Endothelial cell (in vitro differentiated cells): ENCODE measurements around the gene TWIST2. TPM values are rescaled to one million over a fixed set of nuclear protein-coding genes. Genes with fewer than 3 reads are reported as not detected.

Experiments used
- DNase-seq: peaks from one replicate; pipeline ENCODE4 v3.0.0; 2021; ENCODE audit warnings: low spot score
- H3K27ac Mint-ChIP-seq: one replicate; pipeline ENCODE4 v1.8.0; 2021; ENCODE audit warnings: mixed read lengths, inconsistent platforms; ENCODE audit not compliant: unreplicated experiment
- H3K27me3 Mint-ChIP-seq: one replicate; pipeline ENCODE4 v1.8.0; 2021; ENCODE audit warnings: mild to moderate bottlenecking, moderate library complexity, mixed read lengths, inconsistent platforms; ENCODE audit not compliant: unreplicated experiment
- H3K36me3 Mint-ChIP-seq: one replicate; pipeline ENCODE4 v1.8.0; 2021; ENCODE audit warnings: mild to moderate bottlenecking, low read depth, mixed read lengths, inconsistent platforms; ENCODE audit not compliant: unreplicated experiment
- H3K4me1 Mint-ChIP-seq: one replicate; pipeline ENCODE4 v1.8.0; 2021; ENCODE audit warnings: mild to moderate bottlenecking, mixed read lengths, inconsistent platforms; ENCODE audit not compliant: unreplicated experiment
- H3K4me3 Mint-ChIP-seq: one replicate; pipeline ENCODE4 v1.8.0; 2021; ENCODE audit warnings: mild to moderate bottlenecking, mixed read lengths, inconsistent platforms; ENCODE audit not compliant: unreplicated experiment
- H3K9me3 Mint-ChIP-seq: one replicate; pipeline ENCODE4 v1.8.0; 2021; ENCODE audit warnings: mixed read lengths, inconsistent platforms; ENCODE audit not compliant: unreplicated experiment
- CTCF ChIP-seq: fragments of 200-600 bp; sonication (generic); IDR thresholded peaks from one replicate; pipeline ENCODE4 v1.5.0; 2021; ENCODE audit warnings: antibody characterized with exemption; ENCODE audit not compliant: unreplicated experiment
- total RNA-seq: library from RNA; stranded (reverse); fragmentation: NEBNext Ultra II Directional; extraction: Animal tissue kit (Norgen Biotek cat#: 25700); gene quantifications from one replicate; pipeline ENCODE4 v1.2.1, GENCODE V29; 2021; ENCODE audit not compliant: unreplicated experiment

TWIST2 gene
- total RNA-seq, 1 donor from 2014 or later = not detected

DNA sequence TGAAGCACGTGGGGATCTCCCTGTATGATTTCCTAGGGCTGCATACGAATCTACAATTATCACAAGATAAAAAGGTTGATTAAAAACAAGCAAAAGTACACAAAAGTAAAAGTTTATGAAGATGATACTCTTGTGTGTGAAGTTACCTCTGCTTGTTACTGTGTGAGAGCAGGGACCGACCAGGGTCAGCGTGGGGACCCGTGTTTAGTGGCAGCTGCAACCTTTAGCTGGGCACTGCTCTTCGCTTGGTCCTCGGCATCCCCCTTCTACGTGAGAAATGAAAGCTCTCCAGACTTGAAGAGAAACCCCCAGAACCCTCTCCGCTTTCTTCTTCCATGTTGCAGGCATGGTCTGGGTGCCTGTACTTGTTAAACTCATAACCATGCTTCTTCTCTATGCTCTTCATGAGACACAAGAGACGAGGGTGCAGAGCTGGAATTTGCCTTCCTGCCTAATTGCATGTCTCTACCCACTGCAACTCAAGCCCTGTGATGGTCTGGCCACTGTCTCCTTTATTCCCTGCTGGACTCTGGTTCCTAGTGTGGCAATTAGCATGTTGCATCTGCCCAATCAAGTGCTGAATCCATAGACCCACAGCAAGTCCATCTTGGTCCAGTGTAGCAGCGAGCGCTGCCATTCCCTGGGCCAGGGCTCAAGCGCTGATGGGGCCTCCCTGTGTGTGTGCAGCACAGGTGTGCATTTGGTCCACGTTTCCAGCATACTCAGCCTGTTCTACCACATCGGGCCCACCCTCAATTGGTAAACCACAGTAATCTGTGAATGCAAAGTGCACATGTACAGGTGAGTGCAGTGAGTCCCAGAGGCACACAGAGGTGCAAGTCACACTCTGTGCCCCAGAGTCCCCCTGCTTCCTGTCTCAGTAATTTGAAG, 88.5 kb downstream of the TWIST2 start:
- Mint-ChIP-seq H3K36me3 (no peaks in the 10 kb centered on the region), H3K27ac (no peak overlapping the region), H3K27me3 (no peaks in the 10 kb centered on the region), H3K4me3 (no peak overlapping the region), H3K9me3 (no peaks in the 10 kb centered on the region), H3K4me1 (no peaks in the 10 kb centered on the region)
- no peak for DNase-seq
- no peak for TF ChIP-seq CTCF

DNA sequence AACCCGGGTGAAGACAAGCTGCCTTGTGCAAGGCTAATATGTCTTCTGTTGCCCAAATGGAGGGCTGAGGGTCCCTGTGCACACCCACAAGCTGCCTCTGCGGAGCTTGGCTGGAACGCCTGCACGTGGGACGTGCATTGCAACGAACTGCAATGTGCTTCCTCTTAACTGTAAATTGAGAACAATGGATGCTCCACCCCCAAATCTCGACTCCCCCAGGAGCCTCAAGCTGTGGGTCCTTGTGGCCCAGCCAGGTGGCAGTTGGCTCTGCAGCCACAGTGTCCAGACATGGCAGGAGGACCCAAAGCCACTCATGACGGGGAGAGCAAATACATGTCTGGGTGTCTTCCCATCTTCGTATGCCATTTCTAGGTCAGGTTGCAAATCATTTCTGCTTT, 90.1 kb downstream of the TWIST2 start:
- no peak for TF ChIP-seq CTCF
- Mint-ChIP-seq H3K4me3 (no peak overlapping the region), H3K4me1 (no peaks in the 10 kb centered on the region), H3K27me3 (no peaks in the 10 kb centered on the region), H3K27ac (no peak overlapping the region), H3K36me3 (no peaks in the 10 kb centered on the region), H3K9me3 (no peaks in the 10 kb centered on the region)
- DNase-seq = peak; percentile 0

- no peak for TF ChIP-seq CTCF
- Mint-ChIP-seq H3K9me3 (no peaks in the 10 kb centered on the region), H3K36me3 (no peaks in the 10 kb centered on the region), H3K27ac (no peak overlapping the region), H3K4me3 (no peak overlapping the region), H3K4me1 (no peaks in the 10 kb centered on the region), H3K27me3 (no peaks in the 10 kb centered on the region)
- DNase-seq = peak; percentile 1
Measured at GRCh38 chr2:238938401-238939055, 90.6 kb downstream of the TWIST2 start.

GRCh38 chr2:238939074-238939473, 91.2 kb downstream of the TWIST2 start:
- TF ChIP-seq CTCF = no peak
- no peak overlapping the region for H3K4me3 Mint-ChIP-seq
- no peaks in the 10 kb centered on the region for H3K27me3 Mint-ChIP-seq
- H3K27ac Mint-ChIP-seq = no peak overlapping the region
- H3K9me3 Mint-ChIP-seq = no peaks in the 10 kb centered on the region
- H3K36me3 Mint-ChIP-seq = no peaks in the 10 kb centered on the region
- no peaks in the 10 kb centered on the region for H3K4me1 Mint-ChIP-seq
- DNase-seq = no peak
